ENCODE results near the gene MYO1B. TPM values are rescaled to one million over a fixed set of nuclear protein-coding genes. Genes with fewer than 3 reads are reported as not detected.

Gene MYO1B
- polyA plus RNA-seq, 1 experiment = 87.2 TPM

DNA sequence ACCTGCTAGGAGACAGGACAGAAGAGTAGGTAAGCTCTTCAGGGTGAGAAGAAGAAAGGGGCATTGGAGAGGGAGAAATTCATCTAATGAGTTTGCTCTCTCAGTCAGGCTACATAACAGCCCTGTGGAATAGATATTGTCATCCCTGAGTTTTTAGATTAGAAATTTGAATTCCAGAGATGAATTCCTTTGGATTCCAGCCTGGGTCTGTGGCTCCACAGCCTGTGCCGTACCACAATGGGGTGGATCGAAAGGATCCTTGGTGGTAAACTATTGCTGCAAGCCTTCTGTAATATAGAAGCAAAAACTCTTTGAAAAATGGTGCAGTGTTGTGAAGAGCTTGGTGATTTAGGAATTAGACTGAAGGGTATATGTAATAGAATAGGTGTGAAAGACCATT is 21.0 kb downstream of the MYO1B start:
- Histone ChIP-seq H3K4me3 (ENCODE audit: low read depth, low read length) (0 out of 2 replicates have a peak overlapping the region, but pooled peaks have one; percentile 0), H3K36me3 (ENCODE audit: control insufficient read depth, insufficient read depth, low read length) (peaks cover 1% of the 10 kb centered on the region; the same call in 1 of the 2 replicates), H3K27me3 (ENCODE audit: control insufficient read depth, insufficient read depth, low read length) (no peaks in the 10 kb centered on the region)
- TF ChIP-seq, protein P1, sequence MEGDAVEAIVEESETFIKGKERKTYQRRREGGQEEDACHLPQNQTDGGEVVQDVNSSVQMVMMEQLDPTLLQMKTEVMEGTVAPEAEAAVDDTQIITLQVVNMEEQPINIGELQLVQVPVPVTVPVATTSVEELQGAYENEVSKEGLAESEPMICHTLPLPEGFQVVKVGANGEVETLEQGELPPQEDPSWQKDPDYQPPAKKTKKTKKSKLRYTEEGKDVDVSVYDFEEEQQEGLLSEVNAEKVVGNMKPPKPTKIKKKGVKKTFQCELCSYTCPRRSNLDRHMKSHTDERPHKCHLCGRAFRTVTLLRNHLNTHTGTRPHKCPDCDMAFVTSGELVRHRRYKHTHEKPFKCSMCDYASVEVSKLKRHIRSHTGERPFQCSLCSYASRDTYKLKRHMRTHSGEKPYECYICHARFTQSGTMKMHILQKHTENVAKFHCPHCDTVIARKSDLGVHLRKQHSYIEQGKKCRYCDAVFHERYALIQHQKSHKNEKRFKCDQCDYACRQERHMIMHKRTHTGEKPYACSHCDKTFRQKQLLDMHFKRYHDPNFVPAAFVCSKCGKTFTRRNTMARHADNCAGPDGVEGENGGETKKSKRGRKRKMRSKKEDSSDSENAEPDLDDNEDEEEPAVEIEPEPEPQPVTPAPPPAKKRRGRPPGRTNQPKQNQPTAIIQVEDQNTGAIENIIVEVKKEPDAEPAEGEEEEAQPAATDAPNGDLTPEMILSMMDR (IDR thresholded peaks at IDR 0.05; ENCODE audit: insufficient read depth, low read depth, low read length) = no peak
- no peak for DNase-seq (ENCODE audit: low read depth)
- ChIA-PET POLR2A (no interaction called here), CTCF (interaction anchor here (0.5 to 1.9 kb wide), 5 partner anchors 9 to 235 kb away, joined by 3 to 7 read pairs (median 3); no protein-coding TSS in a partner anchor)

DNA sequence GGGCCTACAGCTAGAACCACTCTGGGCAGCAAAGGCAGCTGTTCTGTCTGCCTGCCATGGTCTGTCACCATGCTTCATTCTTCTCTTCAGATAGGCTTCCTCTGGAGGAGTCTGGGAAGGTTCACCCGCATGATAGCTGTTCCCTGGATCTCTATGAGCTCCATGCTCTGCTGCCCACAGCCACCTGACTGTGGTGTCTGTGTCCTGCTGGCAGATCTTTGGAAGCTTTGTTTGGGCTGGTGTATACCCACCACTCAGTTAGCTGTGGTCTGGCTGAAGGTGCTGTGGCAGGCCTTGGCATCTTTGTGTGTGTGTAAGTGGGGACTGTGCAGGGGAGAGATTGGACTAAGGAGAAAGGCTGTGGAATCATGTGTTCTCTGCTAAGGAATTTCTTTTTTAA is 23.4 kb downstream of the MYO1B start:
- ChIA-PET CTCF (no interaction called here), POLR2A (no interaction called here)
- DNase-seq (ENCODE audit: low read depth) = no peak
- H3K36me3 ChIP-seq (ENCODE audit: control insufficient read depth, insufficient read depth, low read length) = peaks cover 1% of the 10 kb centered on the region; the same call in 1 of the 2 replicates
- TF ChIP-seq, protein P1 (IDR thresholded peaks at IDR 0.05; ENCODE audit: insufficient read depth, low read depth, low read length) = no peak
- H3K4me3 ChIP-seq (ENCODE audit: low read depth, low read length) = no peak overlapping the region
- H3K27me3 ChIP-seq (ENCODE audit: control insufficient read depth, insufficient read depth, low read length) = no peaks in the 10 kb centered on the region

GRCh38 chr2:191270306-191271161 is 25.3 kb downstream of the MYO1B start:
- no peaks in the 10 kb centered on the region for H3K27me3 ChIP-seq (ENCODE audit: control insufficient read depth, insufficient read depth, low read length)
- POLR2A ChIA-PET = no interaction called here
- peaks cover 1% of the 10 kb centered on the region; the same call in 1 of the 2 replicates for H3K36me3 ChIP-seq (ENCODE audit: control insufficient read depth, insufficient read depth, low read length)
- CTCF ChIA-PET = interaction anchor here (0.7 to 1.1 kb wide), 3 partner anchors 19 to 53 kb away, joined by 3 to 4 read pairs (median 3); no protein-coding TSS in a partner anchor
- H3K4me3 ChIP-seq (ENCODE audit: low read depth, low read length) = no peak overlapping the region
- TF ChIP-seq, protein P1 (IDR thresholded peaks at IDR 0.05; ENCODE audit: insufficient read depth, low read depth, low read length) = no peak
- no peak for DNase-seq (ENCODE audit: low read depth)

DNA sequence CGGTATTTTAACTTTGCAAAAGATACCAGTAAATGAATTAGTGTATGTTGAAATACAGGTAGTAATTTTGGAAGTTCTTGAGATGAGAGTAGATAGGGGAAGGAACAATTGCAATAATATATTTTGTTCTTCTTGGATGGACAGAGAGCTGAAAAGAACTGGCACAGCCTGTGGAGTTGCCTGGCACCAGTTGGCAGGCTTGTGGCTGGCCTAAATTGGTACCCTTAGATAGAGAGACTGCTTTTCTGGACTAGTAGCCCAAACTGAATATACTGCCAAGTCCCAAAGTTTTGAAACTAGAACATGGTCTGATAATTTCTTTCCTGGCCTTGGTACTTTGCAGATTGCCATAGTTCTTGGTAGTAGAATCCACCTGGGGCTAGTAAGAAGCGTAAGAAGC is 26.9 kb downstream of the MYO1B start:
- Histone ChIP-seq H3K27me3 (ENCODE audit: control insufficient read depth, insufficient read depth, low read length) (no peaks in the 10 kb centered on the region), H3K4me3 (ENCODE audit: low read depth, low read length) (no peak overlapping the region), H3K36me3 (ENCODE audit: control insufficient read depth, insufficient read depth, low read length) (peaks cover 1% of the 10 kb centered on the region; the same call in 1 of the 2 replicates)
- CTCF ChIA-PET = interaction anchor here (1.1 kb wide), 1 partner anchor 15 kb away, joined by 3 read pairs; no protein-coding TSS in a partner anchor
- POLR2A ChIA-PET = no interaction called here
- TF ChIP-seq, protein P1 (IDR thresholded peaks at IDR 0.05; ENCODE audit: insufficient read depth, low read depth, low read length) = no peak
- DNase-seq (ENCODE audit: low read depth) = no peak

DNA sequence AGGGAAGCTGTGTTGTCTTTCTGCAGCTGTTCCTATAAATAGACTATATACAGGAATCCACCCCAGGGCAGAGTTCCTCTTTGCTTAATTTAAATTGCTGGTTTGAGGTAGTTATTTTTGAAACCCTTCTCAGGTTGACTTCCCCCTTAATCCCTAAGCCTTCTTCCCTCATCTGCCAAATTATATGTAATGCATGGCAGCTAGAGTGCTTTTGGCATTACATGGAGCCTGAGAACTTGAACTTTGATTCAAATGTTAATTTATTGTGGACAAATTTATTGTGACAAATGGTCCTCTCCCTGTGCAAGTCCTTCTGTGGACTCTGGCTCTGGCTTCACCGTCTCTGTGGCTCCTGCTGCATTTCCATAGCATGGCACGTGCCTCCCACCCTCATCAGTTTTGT is 29.2 kb downstream of the MYO1B start:
- TF ChIP-seq, protein P1 (IDR thresholded peaks at IDR 0.05; ENCODE audit: insufficient read depth, low read depth, low read length) = no peak
- no peaks in the 10 kb centered on the region for H3K27me3 ChIP-seq (ENCODE audit: control insufficient read depth, insufficient read depth, low read length)
- CTCF ChIA-PET = no interaction called here
- POLR2A ChIA-PET = no interaction called here
- DNase-seq (ENCODE audit: low read depth) = no peak
- H3K4me3 ChIP-seq (ENCODE audit: low read depth, low read length) = no peak overlapping the region
- H3K36me3 ChIP-seq (ENCODE audit: control insufficient read depth, insufficient read depth, low read length) = peaks cover 2% of the 10 kb centered on the region; the same call in 1 of the 2 replicates

Data from BJ (cell line).